ENCODE data around the gene SDHB. TPM values are rescaled to one million over a fixed set of nuclear protein-coding genes. Genes with fewer than 3 reads are reported as not detected.

The SDHB gene
- total and polyA plus RNA-seq, 9 of the 15 experiments (the other 6 are each of a cell fraction or from before 2014, with no cell fraction given): 207 to 554 (median 365) TPM

GRCh38 chr1:17081439-17081838 lies 27.6 kb upstream of the SDHB start:
- FAIRE-seq (no peak), DNase-seq (ENCODE audit: extremely low read depth in 1 of 4, low spot score in 3 of 4) (no peak), ATAC-seq (no peak)
- Histone ChIP-seq H3K27me3 (ENCODE audit: control insufficient read depth in 2 of 2, insufficient read depth in 2 of 2, low read length in 2 of 2) (peaks cover 48 to 78% of the 10 kb centered on the region in 2 experiments), H3K9me3 (replicated peaks; ENCODE audit: control insufficient read depth, insufficient read depth, low read depth, low read length) (no peaks in the 10 kb centered on the region), H3K9ac (ENCODE audit: insufficient read depth in 1 of 2, low read depth in 2 of 2, low read length in 2 of 2) (no peak overlapping the region), H3K4me1 (replicated peaks in 1 of 2; ENCODE audit: control insufficient read depth in 2 of 2, insufficient read depth in 2 of 2, low read length in 2 of 2) (no peaks in the 10 kb centered on the region), H3K27ac (ENCODE audit: extremely low read depth, low read depth, low read length) (no peak overlapping the region), H3K9me1 (ENCODE audit: control insufficient read depth, insufficient read depth, low read length) (no peaks in the 10 kb centered on the region), H3K4me2 (ENCODE audit: insufficient read depth, low read length) (no peak overlapping the region), H4K20me1 (replicated peaks; ENCODE audit: control insufficient read depth, insufficient read depth, low read length) (peaks cover 5% of the 10 kb centered on the region; the same call in 1 of the 2 replicates), H3K4me3 (no peak overlapping the region), H3K36me3 (ENCODE audit: control insufficient read depth, insufficient read depth, low read length) (no peaks in the 10 kb centered on the region), H2AFZ (ENCODE audit: low read depth, low read length) (no peak overlapping the region), H3K79me2 (ENCODE audit: control insufficient read depth, insufficient read depth, low read length) (no peaks in the 10 kb centered on the region)
- ChIA-PET POLR2A (no interaction called here), CTCF (ENCODE audit: low intra/inter-chr PET ratio) (no interaction called here)
- 0% methylated on average over 2 of the region's 2 CpGs for WGBS (ENCODE audit: insufficient coverage, low coverage, missing lambda C conversion rate)
- no TSS peak for BruUV-seq (replicated peaks)
- TF ChIP-seq GABPB2 (CRISPR knock-in tag; conservative IDR thresholded peaks at IDR 0.05): no peak
- TF ChIP-seq SMARCA4 (IDR thresholded peaks at IDR 0.05): no peak
- TF ChIP-seq NFRKB (IDR thresholded peaks at IDR 0.05; ENCODE audit: low read depth): no peak
- no peak for TF ChIP-seq HSF4 (CRISPR knock-in tag; IDR thresholded peaks at IDR 0.05; ENCODE audit: borderline replicate concordance)
- TF ChIP-seq KDM4B (IDR thresholded peaks at IDR 0.05; ENCODE audit: borderline replicate concordance in 2 of 2, low read depth in 1 of 2): no peak
- TF ChIP-seq SMAD2 (IDR thresholded peaks at IDR 0.05; ENCODE audit: low read depth, low read length): no peak
- intact Hi-C loops (cut with micrococcal nuclease) (no loop called here), in situ Hi-C loops (cut with MboI) (no loop called here)

GRCh38 chr1:17080880-17081279 lies 27.0 kb upstream of the SDHB start:
- in situ Hi-C loops (cut with MboI) (no loop called here), intact Hi-C loops (cut with micrococcal nuclease) (no loop called here)
- TF ChIP-seq ARNT (IDR thresholded peaks at IDR 0.05) (no peak), NFIC (IDR thresholded peaks at IDR 0.05) (no peak), HLTF (IDR thresholded peaks at IDR 0.05) (no peak), U2AF1 (optimal IDR thresholded peaks at IDR 0.05; ENCODE audit: low read depth, low read length) (no peak), ZNF263 (CRISPR knock-in tag; IDR thresholded peaks at IDR 0.05; ENCODE audit: borderline replicate concordance) (no peak)
- no TSS peak for BruUV-seq (replicated peaks)
- no peaks in the 10 kb centered on the region for H3K36me3 ChIP-seq (ENCODE audit: control insufficient read depth, insufficient read depth, low read length)
- POLR2A ChIA-PET: interaction anchor here (0.7 kb wide), 2 partner anchors 24 to 321 kb away, joined by 3 read pairs; no protein-coding TSS in a partner anchor
- peaks cover 5% of the 10 kb centered on the region; the same call in 1 of the 2 replicates for H4K20me1 ChIP-seq (replicated peaks; ENCODE audit: control insufficient read depth, insufficient read depth, low read length)
- no peaks in the 10 kb centered on the region for H3K9me1 ChIP-seq (ENCODE audit: control insufficient read depth, insufficient read depth, low read length)
- no peak overlapping the region for H3K27ac ChIP-seq (ENCODE audit: extremely low read depth, low read depth, low read length)
- no peaks in the 10 kb centered on the region for H3K4me1 ChIP-seq (replicated peaks in 1 of 2; ENCODE audit: control insufficient read depth in 2 of 2, insufficient read depth in 2 of 2, low read length in 2 of 2)
- ATAC-seq: no peak
- no peak for DNase-seq (ENCODE audit: extremely low read depth in 1 of 4, low spot score in 3 of 4)
- no peak overlapping the region for H2AFZ ChIP-seq (ENCODE audit: low read depth, low read length)
- H3K79me2 ChIP-seq (ENCODE audit: control insufficient read depth, insufficient read depth, low read length): no peaks in the 10 kb centered on the region
- CTCF ChIA-PET (ENCODE audit: low intra/inter-chr PET ratio): no interaction called here
- 5% methylated on average over 4 of the region's 4 CpGs for WGBS (ENCODE audit: insufficient coverage, low coverage, missing lambda C conversion rate)
- peaks cover 44 to 75% of the 10 kb centered on the region in 2 experiments for H3K27me3 ChIP-seq (ENCODE audit: control insufficient read depth in 2 of 2, insufficient read depth in 2 of 2, low read length in 2 of 2)
- H3K4me3 ChIP-seq: no peak overlapping the region
- FAIRE-seq: no peak
- no peaks in the 10 kb centered on the region for H3K9me3 ChIP-seq (replicated peaks; ENCODE audit: control insufficient read depth, insufficient read depth, low read depth, low read length)
- H3K9ac ChIP-seq (ENCODE audit: insufficient read depth in 1 of 2, low read depth in 2 of 2, low read length in 2 of 2): no peak overlapping the region
- no peak overlapping the region for H3K4me2 ChIP-seq (ENCODE audit: insufficient read depth, low read length)
